Keratinocyte (primary cell): Measurements from ENCODE around the gene MGLL. TPM values are rescaled to one million over a fixed set of nuclear protein-coding genes. Genes with fewer than 3 reads are reported as not detected.

Experiments used
- DNase-seq: peaks from one replicate; pipeline ENCODE4 v3.0.0-alpha.2; 2011; ENCODE audit warnings: low read depth, missing footprints, low spot score
- FAIRE-seq: peaks from 2 replicates; lab custom pipeline; 2011; peaks lifted over from hg19 to GRCh38; lab: Jason Lieb, UNC
- H2AFZ ChIP-seq: 2 replicates; pipeline ENCODE4 v1.6.0; 2012; ENCODE audit warnings: low read length, control low read depth, inconsistent platforms; ENCODE audit not compliant: control insufficient read depth
- H3K27ac ChIP-seq: 2 replicates; pipeline ENCODE4 v1.5.1; 2011; ENCODE audit warnings: low read length; ENCODE audit not compliant: control insufficient read depth, insufficient read depth
- H3K27me3 ChIP-seq: 3 replicates; pipeline ENCODE4 v1.6.0; 2011; ENCODE audit warnings: low read length; ENCODE audit not compliant: control insufficient read depth, insufficient read depth; ENCODE audit errors: extremely low read depth
- H3K36me3 ChIP-seq, 2 experiments: 2 replicates in 1 of 2; 3 replicates in 1 of 2; pipeline ENCODE4 v1.5.1; 2011; ENCODE audit warnings: low read length in 2 of 2, mild to moderate bottlenecking in 1 of 2; ENCODE audit not compliant: control insufficient read depth in 2 of 2, insufficient read depth in 2 of 2; ENCODE audit errors: extremely low read depth in 1 of 2
- H3K4me1 ChIP-seq: 3 replicates; pipeline ENCODE4 v1.5.1; 2011; ENCODE audit warnings: low read length; ENCODE audit not compliant: control insufficient read depth, insufficient read depth; ENCODE audit errors: extremely low read depth
- H3K4me2 ChIP-seq: 3 replicates; pipeline ENCODE4 v1.6.0; 2011; ENCODE audit warnings: low read depth, low read length; ENCODE audit not compliant: control insufficient read depth, insufficient read depth; ENCODE audit errors: extremely low read depth
- H3K4me3 ChIP-seq, 3 experiments: fragments of 200-600 bp in 1 of 3; sonication (generic) in 1 of 3; 2 replicates in 2 of 3; 3 replicates in 1 of 3; pipeline ENCODE4 v1.5.1; 2011 to 2016; ENCODE audit warnings: low read length in 3 of 3, mild to moderate bottlenecking in 3 of 3, control low read depth in 2 of 3, inconsistent platforms in 1 of 3, low read depth in 1 of 3, mixed read lengths in 1 of 3, mixed run types in 1 of 3, moderate library complexity in 1 of 3; ENCODE audit not compliant: control insufficient read depth in 2 of 3, insufficient read depth in 2 of 3; ENCODE audit errors: extremely low read depth in 1 of 3
- H3K79me2 ChIP-seq: 2 replicates; pipeline ENCODE4 v1.6.0; 2012; ENCODE audit warnings: low read length; ENCODE audit not compliant: control insufficient read depth, insufficient read depth
- H3K9ac ChIP-seq: 3 replicates; pipeline ENCODE4 v1.6.0; 2011; ENCODE audit warnings: low read length; ENCODE audit not compliant: control insufficient read depth, insufficient read depth; ENCODE audit errors: extremely low read depth
- H3K9me1 ChIP-seq: 3 replicates; pipeline ENCODE4 v1.6.0; 2011; ENCODE audit warnings: low read length; ENCODE audit not compliant: control insufficient read depth, insufficient read depth; ENCODE audit errors: extremely low read depth
- H3K9me3 ChIP-seq: 2 replicates; pipeline ENCODE4 v1.5.1; 2012; ENCODE audit warnings: low read depth, low read length; ENCODE audit not compliant: control insufficient read depth
- H4K20me1 ChIP-seq: 3 replicates; pipeline ENCODE4 v1.6.0; 2011; ENCODE audit warnings: low read length; ENCODE audit not compliant: control insufficient read depth, insufficient read depth; ENCODE audit errors: extremely low read depth
- EZH2 ChIP-seq: IDR thresholded peaks from one replicate; pipeline ENCODE4 v1.6.1; 2012; ENCODE audit warnings: inconsistent platforms, mild to moderate bottlenecking, low read length, moderate library complexity
- dilution Hi-C: fragments of 300-500 bp; cut with MboI; formaldehyde crosslinking; loops from one replicate; pipeline ENCODE4 v1.7.0; 2020; ENCODE audit warnings: low sequenced_read_pairs; ENCODE audit not compliant: extremely low pct_ligation_motif_present
- polyA plus RNA-seq, 5 experiments: library from polyadenylated mRNA; depleted of rRNA in 3 of 5; stranded (reverse) in 3 of 5; stranded (forward) in 1 of 5; unstranded in 1 of 5; fragments of >200 nt; gene quantifications; 1 replicate in 1 of 5; 2 replicates in 3 of 5; 3 replicates in 1 of 5; pipeline versions ENCODE4 v1.2.1 to v1.2.3, GENCODE V29; 2011 to 2012; ENCODE audit warnings: missing spikeins in 2 of 5, low read depth in 1 of 5, low replicate concordance in 1 of 5
- TF ChIP-seq, protein P1 (sequence below), 3 experiments: IDR thresholded peaks in 1 of 3; conservative IDR thresholded peaks in 1 of 3; optimal IDR thresholded peaks in 1 of 3; 2 replicates in 2 of 3; 3 replicates in 1 of 3; pipeline versions ENCODE3 to v1.5.1; 2011; ENCODE audit warnings: low read length in 3 of 3, mild to moderate bottlenecking in 3 of 3, moderate library complexity in 2 of 3, control low read depth in 1 of 3, inconsistent platforms in 1 of 3; ENCODE audit not compliant: insufficient read depth in 2 of 3; ENCODE audit errors: extremely low read depth in 1 of 3

The MGLL gene
- polyA plus RNA-seq, 1 donor (not counting 4 experiments of a cell fraction or from before 2014, with no cell fraction given): 17.8 TPM

DNA sequence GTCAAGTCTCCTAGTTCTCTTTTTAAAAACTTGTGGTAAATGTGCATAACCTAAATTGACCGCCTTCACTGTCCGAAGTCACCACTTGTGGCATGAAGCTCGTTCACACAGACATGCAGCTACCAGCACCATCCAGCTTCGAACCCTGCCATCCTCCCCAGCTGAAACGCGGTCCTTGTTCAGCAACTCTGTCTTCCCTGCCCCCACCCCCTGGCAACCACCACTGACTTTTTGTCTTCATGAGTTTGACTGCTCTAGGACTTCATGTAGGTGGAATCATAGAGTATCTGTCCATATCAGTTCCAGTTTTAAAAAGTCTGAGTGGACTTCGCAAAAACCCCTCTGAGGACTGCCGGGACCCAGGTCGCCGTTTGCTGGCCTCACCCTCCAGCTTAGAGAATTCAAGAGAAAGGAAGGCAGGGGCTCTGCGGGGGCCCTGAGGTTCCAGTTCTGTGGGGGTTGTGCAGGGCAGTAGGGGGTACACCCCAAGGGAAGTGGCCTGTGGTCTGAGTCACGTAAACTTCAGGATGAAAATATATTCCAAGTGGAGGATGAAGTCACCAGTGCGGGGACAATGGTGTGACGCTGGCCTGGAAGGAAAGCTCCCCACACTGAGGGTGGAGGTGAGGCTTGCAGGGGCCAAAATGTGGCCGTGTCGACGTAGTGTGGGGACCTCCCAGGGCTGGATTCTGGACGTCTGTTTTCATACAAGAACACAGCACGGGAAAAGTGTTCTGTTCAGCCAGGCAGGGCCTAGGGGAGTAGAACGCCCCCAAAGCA, 82.0 kb downstream of the MGLL start:
- no peaks in the 10 kb centered on the region for H3K79me2 ChIP-seq
- no peak overlapping the region for H3K4me3 ChIP-seq
- H3K4me2 ChIP-seq: no peak overlapping the region
- no peaks in the 10 kb centered on the region for H3K9me3 ChIP-seq
- TF ChIP-seq, protein P1, sequence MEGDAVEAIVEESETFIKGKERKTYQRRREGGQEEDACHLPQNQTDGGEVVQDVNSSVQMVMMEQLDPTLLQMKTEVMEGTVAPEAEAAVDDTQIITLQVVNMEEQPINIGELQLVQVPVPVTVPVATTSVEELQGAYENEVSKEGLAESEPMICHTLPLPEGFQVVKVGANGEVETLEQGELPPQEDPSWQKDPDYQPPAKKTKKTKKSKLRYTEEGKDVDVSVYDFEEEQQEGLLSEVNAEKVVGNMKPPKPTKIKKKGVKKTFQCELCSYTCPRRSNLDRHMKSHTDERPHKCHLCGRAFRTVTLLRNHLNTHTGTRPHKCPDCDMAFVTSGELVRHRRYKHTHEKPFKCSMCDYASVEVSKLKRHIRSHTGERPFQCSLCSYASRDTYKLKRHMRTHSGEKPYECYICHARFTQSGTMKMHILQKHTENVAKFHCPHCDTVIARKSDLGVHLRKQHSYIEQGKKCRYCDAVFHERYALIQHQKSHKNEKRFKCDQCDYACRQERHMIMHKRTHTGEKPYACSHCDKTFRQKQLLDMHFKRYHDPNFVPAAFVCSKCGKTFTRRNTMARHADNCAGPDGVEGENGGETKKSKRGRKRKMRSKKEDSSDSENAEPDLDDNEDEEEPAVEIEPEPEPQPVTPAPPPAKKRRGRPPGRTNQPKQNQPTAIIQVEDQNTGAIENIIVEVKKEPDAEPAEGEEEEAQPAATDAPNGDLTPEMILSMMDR (optimal IDR thresholded peaks at IDR 0.05 in 1 of 3, IDR thresholded peaks at IDR 0.05 in 1 of 3, conservative IDR thresholded peaks at IDR 0.05 in 1 of 3; ENCODE audit: extremely low read depth in 1 of 3, insufficient read depth in 2 of 3, low read length in 3 of 3): no peak
- no peak for TF ChIP-seq EZH2
- no peaks in the 10 kb centered on the region for H3K27me3 ChIP-seq
- no peak overlapping the region for H2AFZ ChIP-seq
- H3K9ac ChIP-seq: no peak overlapping the region
- H3K36me3 ChIP-seq: no peaks in the 10 kb centered on the region
- DNase-seq: no peak
- H3K27ac ChIP-seq: no peak overlapping the region
- peaks cover 22% of the 10 kb centered on the region for H3K4me1 ChIP-seq
- dilution Hi-C loops: no loop called here
- FAIRE-seq: no peak
- H4K20me1 ChIP-seq: no peaks in the 10 kb centered on the region
- no peaks in the 10 kb centered on the region for H3K9me1 ChIP-seq

DNA sequence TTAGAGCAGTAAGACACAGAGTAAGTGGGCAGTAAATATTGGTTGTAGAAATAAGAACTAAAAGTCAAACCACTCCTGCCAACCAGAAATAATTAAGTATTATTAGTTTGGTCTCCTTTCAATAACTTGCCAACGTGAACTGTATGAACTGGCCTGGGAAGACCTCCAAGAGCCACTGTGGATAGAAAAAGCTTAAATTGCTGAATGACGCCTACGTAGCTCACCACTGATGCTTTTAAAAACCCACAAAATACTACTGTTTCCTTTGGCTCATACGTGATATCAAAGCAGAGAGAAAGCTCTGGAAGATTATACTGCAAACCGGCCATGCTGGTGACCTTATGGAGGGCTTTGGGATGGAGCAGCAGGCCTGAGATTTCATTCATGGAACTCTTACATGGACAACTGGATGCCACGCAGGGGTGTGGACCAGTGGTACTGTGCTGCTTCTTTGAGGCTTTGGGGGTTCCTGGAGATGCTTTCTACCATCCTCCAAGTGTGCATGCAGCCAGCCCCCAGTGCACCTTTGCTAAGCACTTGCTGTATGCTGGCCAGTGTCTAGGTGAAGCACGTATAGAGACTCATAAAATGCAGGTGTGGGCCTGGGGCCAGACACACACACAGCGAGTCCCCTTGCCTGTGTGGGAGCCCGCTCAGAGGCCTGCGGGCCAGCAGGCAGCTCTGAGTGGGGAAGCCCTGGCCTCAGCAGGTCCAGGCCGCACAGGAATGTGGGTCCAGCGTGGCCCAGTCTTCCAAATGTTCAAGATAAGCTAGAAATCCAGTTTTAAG, 82.8 kb downstream of the MGLL start:
- H3K9me3 ChIP-seq: no peaks in the 10 kb centered on the region
- H3K4me3 ChIP-seq: no peak overlapping the region
- FAIRE-seq: no peak
- dilution Hi-C loops: no loop called here
- H3K27me3 ChIP-seq: no peaks in the 10 kb centered on the region
- H3K9ac ChIP-seq: no peak overlapping the region
- H3K4me1 ChIP-seq: peaks cover 30% of the 10 kb centered on the region
- no peak overlapping the region for H3K4me2 ChIP-seq
- no peak for DNase-seq
- H2AFZ ChIP-seq: no peak overlapping the region
- TF ChIP-seq, protein P1 (optimal IDR thresholded peaks at IDR 0.05 in 1 of 3, IDR thresholded peaks at IDR 0.05 in 1 of 3, conservative IDR thresholded peaks at IDR 0.05 in 1 of 3; ENCODE audit: extremely low read depth in 1 of 3, insufficient read depth in 2 of 3, low read length in 3 of 3): no peak
- no peak for TF ChIP-seq EZH2
- H3K36me3 ChIP-seq: no peaks in the 10 kb centered on the region
- H3K79me2 ChIP-seq: no peaks in the 10 kb centered on the region
- no peak overlapping the region for H3K27ac ChIP-seq
- no peaks in the 10 kb centered on the region for H4K20me1 ChIP-seq
- peaks cover under 1% of the 10 kb centered on the region for H3K9me1 ChIP-seq
